Stomach (tissue), 9 donors: ENCODE data around the gene KIF5A. TPM values are rescaled to one million over a fixed set of nuclear protein-coding genes. Genes with fewer than 3 reads are reported as not detected.

Experiments used
- DNase-seq, 2 donors: peaks; one replicate each; pipeline versions ENCODE4 v3.0.0 to v3.0.0-alpha.2; 2013 to 2019
- H3K27ac ChIP-seq, 5 donors: fragments of 200-600 bp in 4 of 5; sonication (generic) in 4 of 5; one replicate each; pipeline ENCODE4 v1.5.1; 2013 to 2019; ENCODE audit warnings: mild to moderate bottlenecking in 1 of 5, moderate library complexity in 1 of 5
- H3K27me3 ChIP-seq, 3 donors: fragments of 200-600 bp; sonication (generic); one replicate each; pipeline ENCODE4 v1.5.1; 2017 to 2019; ENCODE audit warnings: mixed run types in 1 of 3
- H3K36me3 ChIP-seq, 4 donors: fragments of 200-600 bp; sonication (generic); 1 replicate in 3 of 4; 2 replicates in 1 of 4; pipeline ENCODE4 v1.5.1; 2016 to 2019
- H3K4me1 ChIP-seq, 4 donors: fragments of 200-600 bp; sonication (generic); one replicate each; pipeline ENCODE4 v1.5.1; 2016 to 2019
- H3K4me3 ChIP-seq, 4 donors: fragments of 200-600 bp; sonication (generic) in 3 of 4; one replicate each; pipeline ENCODE4 v1.5.1; 2016 to 2019; ENCODE audit warnings: mild to moderate bottlenecking in 1 of 4
- H3K9me3 ChIP-seq, 4 donors: fragments of 200-600 bp; sonication (generic); one replicate each; pipeline ENCODE4 v1.5.1; 2016 to 2019
- CTCF ChIP-seq, 7 experiments: fragments of 450-650 bp in 4 of 7; fragments of 200-600 bp in 3 of 7; sonication (generic) in 3 of 7; IDR thresholded peaks; one replicate each; pipeline ENCODE4 v1.5.1; 2016 to 2019; ENCODE audit warnings: antibody characterized with exemption in 7 of 7, control low read depth in 2 of 7, mild to moderate bottlenecking in 1 of 7
- EP300 ChIP-seq: sonication (generic); formaldehyde crosslinking; IDR thresholded peaks from one replicate; pipeline ENCODE4 v1.6.1; 2017; ENCODE audit warnings: antibody characterized with exemption
- POLR2A ChIP-seq, 4 donors: fragments of 450-650 bp; IDR thresholded peaks; one replicate each; pipeline ENCODE4 v1.6.1; 2016; ENCODE audit warnings: antibody characterized with exemption in 4 of 4, control low read depth in 2 of 4, mild to moderate bottlenecking in 1 of 4, moderate library complexity in 1 of 4
- POLR2AphosphoS5 ChIP-seq, 3 donors: sonication (generic); formaldehyde crosslinking; IDR thresholded peaks; one replicate each; pipeline ENCODE4 v1.6.1; 2016; ENCODE audit warnings: antibody characterized with exemption in 3 of 3
- WGBS, 5 donors: extraction: QIAGEN DNeasy Blood & Tissue Kit in 3 of 5; methylation state at CpG; one replicate each; pipeline versions ENCODE4 v1.1.5 to v1.1.7; 2013 to 2018; 5-methylcytosine and 5-hydroxymethylcytosine counted together
- intact Hi-C: fragments of 100-400 bp; cut with DNase I; formaldehyde crosslinking; loops from one replicate; pipeline ENCODE4 v1.15.1; 2023; ENCODE audit warnings: low total_unique reads
- polyA plus RNA-seq, 3 donors: library from polyadenylated mRNA; stranded (reverse); fragments of 200-250 nt; gene quantifications; one replicate each; pipeline ENCODE4 v1.2.3, GENCODE V29; 2013
- total RNA-seq, 5 donors: library from RNA; depleted of rRNA; stranded (reverse); fragments of >200 nt; gene quantifications; one replicate each; pipeline versions ENCODE4 v1.1.0 to v1.2.3, GENCODE V29; 2014 to 2016
- donor health status: healthy with polysubstance abuse.
- donor health status: Bipolar disorder and iron deficiency.
- donor health status: healthy.

The KIF5A gene
- total and polyA plus RNA-seq, 8 donors: 0.19 to 2.3 (median 1.3) TPM; not detected in 1

DNA sequence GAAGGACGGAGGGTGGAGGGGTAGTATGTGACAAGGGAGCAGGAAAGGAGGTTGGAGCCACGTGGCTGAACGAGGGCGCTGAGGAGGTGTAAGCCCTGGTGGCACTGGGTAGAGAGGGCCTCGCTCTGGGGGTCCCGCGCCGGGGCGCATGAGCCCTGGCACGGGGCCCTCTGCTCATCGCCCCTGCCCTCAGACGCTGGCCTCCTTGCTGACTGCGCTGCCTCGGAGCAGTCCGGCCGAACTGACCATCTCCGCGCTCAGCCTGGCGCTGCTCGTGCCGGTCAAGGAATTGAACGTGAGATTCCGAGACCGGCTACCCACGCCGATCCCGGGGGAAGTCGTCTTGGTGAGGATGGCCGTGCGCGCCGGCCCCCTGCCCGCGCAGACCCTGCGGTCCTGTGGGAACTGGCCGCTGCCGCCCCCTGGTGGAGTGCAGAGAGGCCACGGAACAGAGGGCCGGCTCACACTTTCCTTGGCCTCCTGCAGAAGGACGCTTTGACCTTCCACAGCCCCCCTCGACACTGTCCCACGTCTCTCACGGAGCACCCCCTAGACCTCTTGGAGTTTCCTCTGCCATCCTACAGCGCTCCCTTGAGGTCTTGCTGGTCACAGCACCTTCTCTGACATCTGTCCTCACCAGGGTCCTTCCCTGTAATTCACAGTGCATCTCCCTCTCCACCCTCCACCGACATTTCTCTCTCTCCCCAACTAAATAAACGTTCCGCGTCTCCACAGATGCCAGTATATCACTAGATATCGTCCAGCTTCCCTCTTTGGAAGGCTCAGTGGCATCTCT, 71.9 kb downstream of the KIF5A start:
- peaks cover 3 to 100% (median 73%) of the 10 kb centered on the region in 3 donors for H3K27me3 ChIP-seq
- TF ChIP-seq EP300 (no peak), POLR2A (IDR thresholded peaks at IDR 0.05) (no peak), CTCF (IDR thresholded peaks at IDR 0.05) (peak in 5 of 7 experiments; percentile 77 to 92 (median 90)), POLR2AphosphoS5 (IDR thresholded peaks at IDR 0.05) (no peak)
- H3K36me3 ChIP-seq: peaks cover 0 to 29% (median 3%) of the 10 kb centered on the region in 4 donors
- peak; percentile 62 to 86 for DNase-seq
- no peak overlapping the region for H3K27ac ChIP-seq
- H3K9me3 ChIP-seq: no peaks in the 10 kb centered on the region
- H3K4me1 ChIP-seq: peaks cover 15 to 27% (median 21%) of the 10 kb centered on the region in 4 donors
- 2 to 5% (median 2%) methylated on average over 24 to 49 of the region's 49 CpGs for WGBS, 5 donors
- peak overlapping the region; percentile 39 to 58 (median 45) for H3K4me3 ChIP-seq
- intact Hi-C loops: loop anchor here (5.0 kb wide), 1 partner anchor 39 kb away; no protein-coding TSS in a partner anchor

DNA sequence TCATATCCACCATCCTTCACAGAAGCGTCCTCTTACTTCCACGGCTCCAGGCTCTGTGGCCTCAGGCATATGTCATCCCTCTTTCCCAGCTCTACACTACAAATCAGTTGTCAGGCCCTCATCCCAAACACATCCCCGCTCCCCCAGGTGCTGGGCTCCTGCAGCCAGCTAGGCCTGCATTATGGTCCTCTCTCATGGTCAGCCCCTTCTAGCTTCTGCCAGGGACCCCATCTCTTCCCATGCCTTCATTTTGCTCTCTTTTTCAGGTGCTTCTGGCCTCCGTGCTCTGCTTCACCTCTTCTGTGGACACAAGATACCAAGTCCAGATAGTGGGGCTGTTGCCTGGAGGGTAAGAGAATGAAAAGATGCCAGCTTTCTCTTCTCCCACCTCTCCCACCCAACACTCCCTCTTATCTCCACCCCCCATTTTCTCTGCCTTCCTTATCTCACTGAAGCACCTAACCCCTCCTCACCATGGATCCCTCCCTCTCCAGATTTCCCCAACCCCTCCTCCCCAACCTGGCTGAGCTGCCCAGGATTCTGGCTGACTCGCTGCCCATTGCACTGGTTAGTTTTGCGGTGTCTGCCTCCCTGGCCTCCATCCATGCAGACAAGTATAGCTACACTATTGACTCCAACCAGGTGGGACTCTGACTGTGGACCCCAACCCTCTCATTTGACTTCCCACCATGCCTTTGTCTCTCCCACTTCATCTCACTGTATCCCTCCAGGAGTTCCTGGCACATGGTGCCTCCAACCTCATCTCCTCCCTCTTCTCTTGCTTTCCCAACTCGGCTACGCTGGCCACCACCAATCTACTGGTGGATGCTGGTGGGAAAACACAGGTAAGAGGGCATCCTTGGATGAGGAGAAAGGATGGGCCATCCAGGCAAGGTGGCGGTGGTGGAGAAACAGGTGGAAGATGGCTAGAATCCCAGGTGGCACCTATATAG, 72.7 kb downstream of the KIF5A start:
- Histone ChIP-seq H3K4me1 (peaks cover 15 to 35% (median 26%) of the 10 kb centered on the region in 4 donors), H3K4me3 (no peak overlapping the region), H3K27ac (no peak overlapping the region), H3K27me3 (peaks cover 3 to 100% (median 82%) of the 10 kb centered on the region in 3 donors), H3K36me3 (peaks cover 0 to 21% (median 3%) of the 10 kb centered on the region in 4 donors), H3K9me3 (no peaks in the 10 kb centered on the region)
- WGBS, 5 donors: 63 to 76% (median 67%) methylated on average over 9 of the region's 9 CpGs
- intact Hi-C loops: loop anchor here (5.0 kb wide), 1 partner anchor 40 kb away; no protein-coding TSS in a partner anchor
- DNase-seq: peak in 1 of 2 donors; percentile 1
- TF ChIP-seq EP300 (no peak), CTCF (IDR thresholded peaks at IDR 0.05) (no peak), POLR2A (IDR thresholded peaks at IDR 0.05) (no peak), POLR2AphosphoS5 (IDR thresholded peaks at IDR 0.05) (no peak)

- TF ChIP-seq EP300: no peak
- TF ChIP-seq CTCF (IDR thresholded peaks at IDR 0.05): no peak
- no peak for TF ChIP-seq POLR2A (IDR thresholded peaks at IDR 0.05)
- TF ChIP-seq POLR2AphosphoS5 (IDR thresholded peaks at IDR 0.05): no peak
- H3K4me1 ChIP-seq: peaks cover 15 to 40% (median 31%) of the 10 kb centered on the region in 4 donors
- WGBS, 5 donors: 52 to 79% (median 75%) methylated on average over 2 of the region's 2 CpGs
- H3K27ac ChIP-seq: no peak overlapping the region
- intact Hi-C loops: loop anchor here (5.0 kb wide), 1 partner anchor 41 kb away; no protein-coding TSS in a partner anchor
- no peaks in the 10 kb centered on the region for H3K9me3 ChIP-seq
- no peak overlapping the region for H3K4me3 ChIP-seq
- H3K36me3 ChIP-seq: peaks cover 0 to 18% (median 3%) of the 10 kb centered on the region in 4 donors
- DNase-seq: no peak
- peaks cover 3 to 100% (median 90%) of the 10 kb centered on the region in 3 donors for H3K27me3 ChIP-seq
Observed at GRCh38 chr12:57623385-57623784, 73.5 kb downstream of the KIF5A start.
